DMS153 treated with DMSO at 0.1 percent for 48 hours (cell line): ENCODE measurements around the gene CAMK2G.
"Not testable (repeated sequence)": the region's sequence is repeated elsewhere in the genome, so short reads cannot be mapped to it uniquely, and the experiment has no call there.

Experiments used
- DNase-seq: peaks from one replicate; lab custom pipeline; 2025; ENCODE audit not compliant: unreplicated experiment; lab: John Stamatoyannopoulos, UW

The CAMK2G gene

GRCh38 chr10:73874267-73875138 lies at the start of gene CAMK2G:
Gene CAMK2G (minus strand): TSS chr10:73874555. CDS start chr10:73874461, 94 bp downstream.
- DNase-seq: peak; percentile 7

- DNase-seq: no peak
Observed at GRCh38 chr10:73922864-73923133, 48.4 kb upstream of the CAMK2G start.

GRCh38 chr10:73922007-73922863 lies 47.9 kb upstream of the CAMK2G start:
- DNase-seq: no peak

- no peak for DNase-seq
Observed at GRCh38 chr10:73920089-73920488, 45.7 kb upstream of the CAMK2G start.

- DNase-seq: not testable (repeated sequence)
Observed at GRCh38 chr10:73919481-73919880, 45.1 kb upstream of the CAMK2G start.

DNA sequence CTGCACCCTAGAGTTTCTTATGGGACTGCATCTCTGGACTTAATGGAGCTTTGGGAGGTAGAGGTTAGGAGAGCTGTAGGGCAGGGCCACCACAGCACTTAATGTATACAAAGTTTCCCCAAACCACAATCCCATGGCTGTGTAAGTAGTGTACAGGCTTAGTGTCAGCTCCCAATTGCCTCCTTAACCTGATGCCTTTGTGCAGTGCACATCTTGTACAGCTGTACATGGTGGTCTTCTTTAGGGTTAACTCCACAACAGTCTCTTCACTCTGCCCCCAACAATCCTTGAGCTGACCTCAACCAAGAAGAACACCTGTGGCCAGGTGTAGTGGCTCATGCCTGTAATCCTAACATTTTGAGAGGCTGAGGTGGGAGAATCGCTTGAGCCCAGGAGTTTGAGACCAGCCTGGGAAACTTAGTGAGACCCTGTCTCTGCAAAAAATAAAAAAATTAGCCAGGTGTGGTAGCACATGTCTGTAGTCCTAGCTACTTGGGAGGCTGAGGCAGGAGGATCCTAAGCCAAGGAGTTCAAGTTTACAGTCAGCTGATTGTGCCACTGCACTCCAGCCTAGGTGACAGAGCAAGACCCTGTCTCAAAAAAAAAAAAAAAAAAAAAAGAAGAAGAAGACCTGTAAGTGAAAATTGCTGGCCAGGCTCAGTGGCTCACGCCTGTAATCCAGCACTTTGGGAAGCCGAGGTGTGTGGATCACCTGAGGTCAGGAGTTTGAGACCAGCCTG lies 43.4 kb upstream of the CAMK2G start:
- no peak for DNase-seq

GRCh38 chr10:73916761-73917470 lies 42.6 kb upstream of the CAMK2G start:
- DNase-seq: no peak

GRCh38 chr10:73915206-73915851 lies 41.0 kb upstream of the CAMK2G start:
- no peak for DNase-seq

DNA sequence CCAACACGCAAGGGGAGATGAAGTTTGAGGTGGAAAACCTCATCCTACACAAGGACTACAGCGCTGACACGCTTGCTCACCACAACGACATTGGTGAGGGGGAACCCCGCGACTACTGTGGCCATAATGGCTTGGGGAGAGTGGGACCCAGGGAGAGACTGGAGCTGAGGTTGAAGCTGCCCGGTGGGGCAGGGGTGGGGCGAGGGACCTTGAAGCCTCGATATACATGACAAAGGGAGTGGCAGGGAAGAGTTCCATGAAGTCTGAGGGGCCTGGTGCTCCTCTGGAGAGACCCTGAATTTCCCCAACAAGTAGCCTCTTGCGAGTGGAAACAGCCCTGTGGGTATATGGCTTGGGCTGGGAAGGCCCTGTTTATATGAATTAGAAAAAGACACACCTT lies 39.7 kb upstream of the CAMK2G start:
- no peak for DNase-seq

- no peak for DNase-seq
Observed at GRCh38 chr10:73911553-73912004, 37.2 kb upstream of the CAMK2G start.

DNA sequence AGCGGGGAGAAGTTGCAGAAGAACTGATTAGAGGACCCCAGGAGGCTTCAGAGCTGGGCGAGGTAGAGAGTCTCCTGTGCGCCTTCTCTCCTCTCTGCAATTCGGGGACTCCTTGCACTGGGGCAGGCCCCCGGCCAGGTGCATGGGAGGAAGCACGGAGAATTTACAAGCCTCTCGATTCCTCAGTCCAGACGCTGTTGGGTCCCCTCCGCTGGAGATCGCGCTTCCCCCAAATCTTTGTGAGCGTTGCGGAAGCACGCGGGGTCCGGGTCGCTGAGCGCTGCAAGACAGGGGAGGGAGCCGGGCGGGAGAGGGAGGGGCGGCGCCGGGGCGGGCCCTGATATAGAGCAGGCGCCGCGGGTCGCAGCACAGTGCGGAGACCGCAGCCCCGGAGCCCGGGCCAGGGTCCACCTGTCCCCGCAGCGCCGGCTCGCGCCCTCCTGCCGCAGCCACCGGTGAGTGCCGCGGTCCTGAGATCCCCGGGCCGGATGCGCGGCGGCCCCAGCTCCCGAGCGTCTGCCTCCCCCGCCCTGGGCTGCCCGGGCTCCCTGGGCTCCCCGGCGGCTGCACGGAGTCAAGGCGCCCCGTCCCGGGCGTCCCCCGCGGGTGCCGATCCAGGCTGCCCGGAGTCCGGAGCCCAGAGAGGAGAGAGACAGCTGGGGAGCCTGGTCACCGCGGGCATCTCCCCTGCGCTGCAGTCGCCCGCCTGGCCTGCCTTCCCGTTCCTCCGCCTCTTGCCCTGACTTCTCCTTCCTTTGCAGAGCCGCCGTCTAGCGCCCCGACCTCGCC lies 36.6 kb upstream of the CAMK2G start, which contains the start of gene PLAU:
Gene PLAU, plus strand, starts transcription at position 369 of the 789 bp plus-strand sequence. CDS start 424 bp downstream, outside the sequence.
- DNase-seq: no peak

DNA sequence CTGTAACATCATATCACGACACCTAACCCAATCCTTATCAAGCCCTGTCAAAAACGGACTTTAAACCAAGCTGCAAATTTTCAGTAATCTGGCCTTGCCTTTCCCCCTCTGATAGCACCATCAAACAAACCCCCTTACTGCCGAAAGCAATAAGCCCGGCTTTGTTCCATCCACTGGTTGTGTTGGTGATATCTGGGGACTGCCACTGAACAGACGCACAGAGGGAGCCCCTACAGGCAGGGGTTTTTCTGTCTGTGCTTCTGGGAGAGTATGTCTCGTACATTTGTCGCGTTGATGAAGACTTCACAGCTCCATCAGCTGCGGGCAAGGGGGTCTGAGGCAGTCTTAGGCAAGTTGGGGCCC lies 36.0 kb upstream of the CAMK2G start:
- no peak for DNase-seq

DNA sequence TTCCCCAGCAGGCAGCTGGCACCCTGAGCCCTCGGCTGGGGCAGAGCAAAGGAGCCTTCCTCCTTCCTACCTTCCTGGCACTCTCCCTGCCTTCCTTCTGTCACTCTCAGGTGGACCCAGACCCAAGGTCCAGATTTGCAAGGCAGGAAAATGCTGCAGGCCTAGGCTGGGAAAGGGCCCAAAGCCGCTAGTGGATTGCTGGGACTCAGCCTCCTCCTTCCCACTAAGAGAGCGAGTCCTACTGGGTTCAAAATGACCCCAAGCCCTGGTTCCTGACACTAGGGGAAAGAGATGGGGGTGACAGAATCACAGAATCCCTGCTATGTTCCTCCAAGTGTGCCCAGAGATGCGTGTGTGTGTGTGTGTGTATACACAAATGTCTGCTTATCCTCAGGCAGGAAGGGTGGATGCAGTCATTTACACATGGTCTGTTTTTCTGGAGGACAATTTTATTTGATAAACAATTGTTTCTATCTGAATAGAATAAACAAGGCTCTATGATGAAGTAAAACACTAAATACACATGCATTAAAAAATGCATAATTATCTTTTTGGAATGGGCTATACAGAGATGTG lies 35.3 kb upstream of the CAMK2G start:
- no peak for DNase-seq

- DNase-seq: no peak
Observed at GRCh38 chr10:73908853-73909539, 34.6 kb upstream of the CAMK2G start.

GRCh38 chr10:73907841-73908517 lies 33.6 kb upstream of the CAMK2G start:
- DNase-seq: no peak

DNA sequence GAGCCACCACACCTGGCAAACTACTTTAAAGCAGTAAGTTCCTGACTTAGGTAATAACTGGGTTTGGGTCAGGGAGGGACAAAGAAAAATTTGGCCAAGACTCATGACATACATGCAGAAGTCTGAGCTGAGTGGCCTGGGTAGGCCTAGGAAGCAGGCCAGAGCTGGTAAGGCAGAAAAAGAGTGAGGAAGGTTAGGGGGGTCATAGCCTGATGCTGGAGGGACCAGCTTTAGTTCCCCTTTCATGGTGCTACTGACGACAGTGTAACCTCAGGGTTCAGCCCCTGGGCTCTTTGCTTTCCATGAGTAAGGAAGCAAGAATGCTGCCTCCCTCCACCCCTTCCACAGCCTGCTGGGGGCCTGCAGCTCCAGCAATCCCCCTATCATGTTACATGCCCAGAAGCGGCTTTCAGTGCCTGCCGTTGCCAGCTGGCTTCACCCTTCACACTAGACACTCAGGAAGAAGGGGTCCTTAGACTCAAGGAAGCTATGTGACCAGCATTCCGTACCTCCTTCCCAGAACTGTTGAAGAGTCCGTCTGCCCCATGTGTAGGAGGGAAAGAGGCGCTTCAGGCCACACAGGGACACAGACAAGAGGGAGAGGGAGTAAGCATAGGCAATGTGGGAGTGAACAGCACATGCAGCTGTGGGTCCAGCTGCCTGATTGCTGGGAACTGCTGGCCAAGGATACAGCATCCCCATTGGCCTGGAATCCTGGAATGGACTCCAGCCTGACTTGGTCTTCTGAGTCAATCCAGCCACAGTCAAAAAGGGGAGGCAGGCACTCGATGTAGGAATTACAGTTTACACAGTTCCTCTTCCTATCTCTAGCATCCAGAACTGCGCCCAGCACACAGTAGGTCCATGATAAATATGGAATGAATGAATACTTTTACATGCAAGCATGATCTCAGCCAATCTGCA lies 32.4 kb upstream of the CAMK2G start:
- DNase-seq: no peak
